HG03280 (cell line): ENCODE measurements around the gene MINK1.
"Not testable (repeated sequence)": the region's sequence is repeated elsewhere in the genome, so short reads cannot be mapped to it uniquely, and the experiment has no call there.

Experiments
- ATAC-seq: cut with Tn5 transposase; IDR thresholded peaks from one replicate; pipeline ENCODE4 v1.9.1; 2021; ENCODE audit warnings: mild to moderate bottlenecking, moderate library complexity; ENCODE audit not compliant: unreplicated experiment

Gene MINK1

GRCh38 chr17:4843321-4844000 lies 10.3 kb downstream of the MINK1 start:
- ATAC-seq, result no peak

- no peak for ATAC-seq
These were observed 12.0 kb downstream of the MINK1 start for GRCh38 chr17:4845118-4845517.

GRCh38 chr17:4846635-4847390 lies 13.7 kb downstream of the MINK1 start:
- no peak for ATAC-seq

- ATAC-seq, result no peak
These were observed 15.9 kb downstream of the MINK1 start for GRCh38 chr17:4849011-4849536.

- no peak for ATAC-seq
These were observed 17.1 kb downstream of the MINK1 start for GRCh38 chr17:4850246-4850645.

- ATAC-seq, result no peak
These were observed 17.9 kb downstream of the MINK1 start for GRCh38 chr17:4851084-4851483.

- ATAC-seq, result no peak
These were observed 19.5 kb downstream of the MINK1 start for GRCh38 chr17:4852567-4853207.

GRCh38 chr17:4853208-4853671 lies 20.1 kb downstream of the MINK1 start:
- no peak for ATAC-seq

- ATAC-seq, result no peak
These were observed 21.1 kb downstream of the MINK1 start for GRCh38 chr17:4854111-4854681.

- no peak for ATAC-seq
These were observed 23.3 kb downstream of the MINK1 start for GRCh38 chr17:4856271-4856936.

GRCh38 chr17:4856937-4857314 lies 23.8 kb downstream of the MINK1 start:
- no peak for ATAC-seq

GRCh38 chr17:4857347-4857746 lies 24.2 kb downstream of the MINK1 start:
- not testable (repeated sequence) for ATAC-seq

- ATAC-seq, result no peak
These were observed 25.1 kb downstream of the MINK1 start for GRCh38 chr17:4858068-4858881.

GRCh38 chr17:4858882-4859260 lies 25.7 kb downstream of the MINK1 start:
- no peak for ATAC-seq

- ATAC-seq, result no peak
These were observed 26.9 kb downstream of the MINK1 start for GRCh38 chr17:4859816-4860625.

- ATAC-seq, result no peak
These were observed 27.5 kb downstream of the MINK1 start for GRCh38 chr17:4860651-4861050.

GRCh38 chr17:4861052-4861451 lies 27.9 kb downstream of the MINK1 start:
- ATAC-seq, result no peak

GRCh38 chr17:4862720-4863119 lies 29.6 kb downstream of the MINK1 start:
- no peak for ATAC-seq

GRCh38 chr17:4863321-4863720 lies 30.2 kb downstream of the MINK1 start:
- ATAC-seq, result no peak
